Measurements from ENCODE around the gene ZBTB44.
"Not testable (repeated sequence)": the region's sequence is repeated elsewhere in the genome, so short reads cannot be mapped to it uniquely, and the experiment has no call there.

ZBTB44 gene

GRCh38 chr11:130194241-130195023 is 120.3 kb downstream of the ZBTB44 start:
- no peak for TF ChIP-seq POLR2AphosphoS5 (IDR thresholded peaks at IDR 0.05; ENCODE audit: borderline replicate concordance, low read depth, low read length)
- TF ChIP-seq EZH2 (IDR thresholded peaks at IDR 0.05) = no peak
- no peak for TF ChIP-seq FOXP2 (optimal IDR thresholded peaks at IDR 0.05; ENCODE audit: control extremely low read depth, extremely low read length, insufficient read depth)
- no peak for DNase-seq (ENCODE audit: low read depth, low spot score)
- Histone ChIP-seq H3K9me3 (ENCODE audit: low read depth, low read length) (no peaks in the 10 kb centered on the region), H3K9ac (ENCODE audit: insufficient read length) (no peak overlapping the region), H3K4me3 (no peak overlapping the region), H3K36me3 (ENCODE audit: insufficient read depth, low read length) (no peaks in the 10 kb centered on the region), H3K27ac (no peak overlapping the region)

DNA sequence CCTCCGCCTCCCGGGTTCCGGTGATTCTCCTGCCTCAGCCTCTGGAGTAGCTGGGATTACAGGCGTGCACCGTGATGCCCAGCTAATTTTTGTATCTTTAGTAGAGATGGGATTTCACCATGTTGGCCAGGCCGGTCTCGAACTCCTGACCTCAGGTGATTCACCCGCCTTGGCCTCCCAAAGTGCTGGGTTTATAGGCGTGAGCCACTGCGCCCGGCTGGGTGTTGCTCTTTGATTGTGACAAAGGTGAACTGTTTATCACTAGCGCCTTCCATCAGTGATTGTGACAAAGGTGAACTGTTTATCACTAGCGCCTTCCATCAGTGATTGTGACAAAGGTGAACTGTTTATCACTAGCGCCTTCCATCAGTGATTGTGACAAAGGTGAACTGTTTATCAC is 121.2 kb downstream of the ZBTB44 start:
- H3K36me3 ChIP-seq (ENCODE audit: insufficient read depth, low read length) = not testable (repeated sequence)

GRCh38 chr11:130192845-130193267 is 121.9 kb downstream of the ZBTB44 start:
- no peak for DNase-seq (ENCODE audit: low read depth, low spot score)
- H3K9me3 ChIP-seq (ENCODE audit: low read depth, low read length) = no peaks in the 10 kb centered on the region
- TF ChIP-seq EZH2 (IDR thresholded peaks at IDR 0.05) = no peak
- TF ChIP-seq FOXP2 (optimal IDR thresholded peaks at IDR 0.05; ENCODE audit: control extremely low read depth, extremely low read length, insufficient read depth) = no peak
- no peak for TF ChIP-seq POLR2AphosphoS5 (IDR thresholded peaks at IDR 0.05; ENCODE audit: borderline replicate concordance, low read depth, low read length)

More for the DNA sequence above, 121.2 kb downstream of the ZBTB44 start:
- not testable (repeated sequence) for H3K4me3 ChIP-seq; H3K9me3 ChIP-seq (ENCODE audit: low read depth, low read length); DNase-seq (ENCODE audit: low read depth, low spot score); H3K9ac ChIP-seq (ENCODE audit: insufficient read length); H3K27ac ChIP-seq

GRCh38 chr11:130191896-130192295 is 122.8 kb downstream of the ZBTB44 start:
- no peak for DNase-seq (ENCODE audit: low read depth, low spot score)
- TF ChIP-seq POLR2AphosphoS5 (IDR thresholded peaks at IDR 0.05; ENCODE audit: borderline replicate concordance, low read depth, low read length) = no peak
- TF ChIP-seq EZH2 (IDR thresholded peaks at IDR 0.05) = no peak
- no peak for TF ChIP-seq FOXP2 (optimal IDR thresholded peaks at IDR 0.05; ENCODE audit: control extremely low read depth, extremely low read length, insufficient read depth)
- no peak overlapping the region for H3K27ac ChIP-seq
- H3K9me3 ChIP-seq (ENCODE audit: low read depth, low read length) = no peaks in the 10 kb centered on the region
- no peak overlapping the region for H3K9ac ChIP-seq (ENCODE audit: insufficient read length)
- H3K36me3 ChIP-seq (ENCODE audit: insufficient read depth, low read length) = no peaks in the 10 kb centered on the region
- H3K4me3 ChIP-seq = no peak overlapping the region

More at GRCh38 chr11:130192845-130193267, 121.9 kb downstream of the ZBTB44 start:
- H3K27ac ChIP-seq = no peak overlapping the region
- no peak overlapping the region for H3K4me3 ChIP-seq
- no peak overlapping the region for H3K9ac ChIP-seq (ENCODE audit: insufficient read length)
- no peaks in the 10 kb centered on the region for H3K36me3 ChIP-seq (ENCODE audit: insufficient read depth, low read length)

- H3K4me3 ChIP-seq = no peak overlapping the region
- H3K36me3 ChIP-seq (ENCODE audit: insufficient read depth, low read length) = no peaks in the 10 kb centered on the region
- H3K27ac ChIP-seq = no peak overlapping the region
- H3K9ac ChIP-seq (ENCODE audit: insufficient read length) = no peak overlapping the region
- TF ChIP-seq EZH2 (IDR thresholded peaks at IDR 0.05) (no peak), POLR2AphosphoS5 (IDR thresholded peaks at IDR 0.05; ENCODE audit: borderline replicate concordance, low read depth, low read length) (no peak), FOXP2 (optimal IDR thresholded peaks at IDR 0.05; ENCODE audit: control extremely low read depth, extremely low read length, insufficient read depth) (no peak)
- DNase-seq (ENCODE audit: low read depth, low spot score) = no peak
- no peaks in the 10 kb centered on the region for H3K9me3 ChIP-seq (ENCODE audit: low read depth, low read length)
Observed at GRCh38 chr11:130190371-130190881, 124.3 kb downstream of the ZBTB44 start.

DNA sequence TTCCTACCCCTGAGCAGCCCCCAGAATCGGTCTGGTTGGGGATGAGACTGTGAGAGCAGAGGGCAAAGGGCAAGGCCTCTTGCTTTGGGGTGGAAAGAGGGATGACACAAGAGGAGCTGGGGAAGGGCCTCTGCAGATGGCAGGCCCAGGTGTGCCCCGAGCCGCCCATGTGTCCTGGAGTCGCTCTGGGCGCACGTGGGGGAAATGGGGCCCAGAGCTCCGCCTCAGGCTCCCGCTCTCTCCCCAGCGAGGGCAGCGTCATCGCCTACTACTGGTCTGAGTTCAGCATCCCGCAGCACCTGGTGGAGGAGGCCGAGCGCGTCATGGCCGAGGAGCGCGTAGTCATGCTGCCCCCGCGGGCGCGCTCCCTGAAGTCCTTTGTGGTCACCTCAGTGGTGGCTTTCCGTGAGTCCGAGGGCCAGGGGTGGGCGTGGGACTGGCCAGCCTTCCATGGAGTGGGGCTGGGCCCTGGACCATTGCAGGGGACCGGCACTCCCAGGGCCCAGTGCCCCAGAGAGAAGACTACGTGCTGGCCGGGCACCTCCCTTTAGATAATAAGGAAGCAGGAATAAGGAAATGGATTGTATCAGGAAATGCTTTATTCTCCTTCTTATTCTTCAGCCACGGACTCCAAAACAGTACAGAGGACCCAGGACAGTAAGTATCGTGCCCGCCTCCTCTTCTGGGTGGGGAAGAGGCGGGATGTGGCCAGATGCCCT is 125.1 kb downstream of the ZBTB44 start:
- no peaks in the 10 kb centered on the region for H3K9me3 ChIP-seq (ENCODE audit: low read depth, low read length)
- H3K4me3 ChIP-seq = no peak overlapping the region
- TF ChIP-seq FOXP2 (optimal IDR thresholded peaks at IDR 0.05; ENCODE audit: control extremely low read depth, extremely low read length, insufficient read depth) (no peak), EZH2 (IDR thresholded peaks at IDR 0.05) (no peak)
- H3K9ac ChIP-seq (ENCODE audit: insufficient read length) = no peak overlapping the region
- no peaks in the 10 kb centered on the region for H3K36me3 ChIP-seq (ENCODE audit: insufficient read depth, low read length)
- no peak overlapping the region for H3K27ac ChIP-seq
- DNase-seq (ENCODE audit: low read depth, low spot score) = no peak

GRCh38 chr11:130188585-130189347 is 126.0 kb downstream of the ZBTB44 start:
- H3K9me3 ChIP-seq (ENCODE audit: low read depth, low read length) = no peaks in the 10 kb centered on the region
- no peak for DNase-seq (ENCODE audit: low read depth, low spot score)
- H3K27ac ChIP-seq = no peak overlapping the region
- H3K4me3 ChIP-seq = no peak overlapping the region
- no peaks in the 10 kb centered on the region for H3K36me3 ChIP-seq (ENCODE audit: insufficient read depth, low read length)
- no peak overlapping the region for H3K9ac ChIP-seq (ENCODE audit: insufficient read length)
- TF ChIP-seq EZH2 (IDR thresholded peaks at IDR 0.05) = no peak
- TF ChIP-seq FOXP2 (optimal IDR thresholded peaks at IDR 0.05; ENCODE audit: control extremely low read depth, extremely low read length, insufficient read depth) = no peak
- TF ChIP-seq POLR2AphosphoS5 (IDR thresholded peaks at IDR 0.05; ENCODE audit: borderline replicate concordance, low read depth, low read length) = no peak

DNA sequence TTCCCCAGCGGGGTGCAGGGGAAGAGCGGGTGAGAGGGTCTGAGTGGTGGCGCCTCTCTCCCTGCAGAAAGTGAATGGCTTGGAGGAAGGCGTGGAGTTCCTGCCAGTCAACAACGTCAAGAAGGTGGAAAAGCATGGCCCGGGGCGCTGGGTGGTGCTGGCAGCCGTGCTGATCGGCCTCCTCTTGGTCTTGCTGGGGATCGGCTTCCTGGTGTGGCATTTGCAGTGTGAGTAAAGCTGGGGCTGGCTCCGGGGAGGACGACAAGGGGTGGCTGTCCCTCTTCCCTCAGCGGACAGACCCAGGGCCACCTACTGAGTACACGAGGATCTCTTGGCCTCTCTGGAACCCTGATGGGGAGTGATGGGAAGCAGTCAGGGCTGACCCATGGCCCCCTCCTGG is 126.7 kb downstream of the ZBTB44 start:
- Histone ChIP-seq H3K9me3 (ENCODE audit: low read depth, low read length) (no peaks in the 10 kb centered on the region), H3K36me3 (ENCODE audit: insufficient read depth, low read length) (no peaks in the 10 kb centered on the region), H3K9ac (ENCODE audit: insufficient read length) (no peak overlapping the region), H3K27ac (no peak overlapping the region), H3K4me3 (no peak overlapping the region)
- DNase-seq (ENCODE audit: low read depth, low spot score) = no peak
- no peak for TF ChIP-seq EZH2 (IDR thresholded peaks at IDR 0.05)
